Measurements from ENCODE around the gene NCR3LG1. TPM values are rescaled to one million over a fixed set of nuclear protein-coding genes. Genes with fewer than 3 reads are reported as not detected.
A peak's percentile ranks its signal among the peaks of the same experiment; 100 is the strongest.

The NCR3LG1 gene
- total RNA-seq, 1 experiment from 2014 or later, result 0.20 TPM

- no peaks in the 10 kb centered on the region for H3K27me3 ChIP-seq
- H3K4me3 ChIP-seq, result no peak overlapping the region
- no peaks in the 10 kb centered on the region for H3K36me3 ChIP-seq
- H3K9me3 ChIP-seq, result no peaks in the 10 kb centered on the region
- DNase-seq, result peak; percentile 35
These were observed 3.0 kb downstream of the NCR3LG1 start for GRCh38 chr11:17354601-17354991.

DNA sequence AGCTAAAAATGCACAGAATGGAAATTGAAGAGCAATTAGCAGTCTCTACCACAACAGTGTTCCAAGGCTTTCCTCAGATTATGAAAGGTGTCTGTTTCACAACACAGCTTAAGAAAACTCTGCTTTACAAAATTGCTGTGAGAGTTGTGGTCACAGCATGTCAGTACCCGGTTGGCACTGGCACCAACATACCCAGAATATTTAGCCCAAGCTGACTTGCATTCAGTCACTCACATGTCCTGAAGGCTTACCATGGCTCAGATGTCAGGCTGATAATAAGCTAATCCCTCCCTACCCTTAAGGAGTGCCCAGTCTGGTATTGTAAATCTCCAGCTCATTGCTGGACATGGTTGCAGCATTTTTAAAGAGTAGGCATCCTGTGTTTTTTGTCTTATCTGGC, 14.9 kb downstream of the NCR3LG1 start:
- Histone ChIP-seq H3K9me3 (no peaks in the 10 kb centered on the region), H3K4me3 (no peak overlapping the region), H3K27me3 (no peaks in the 10 kb centered on the region), H3K36me3 (no peaks in the 10 kb centered on the region)
- no peak for DNase-seq

GRCh38 chr11:17368551-17368950, 17.0 kb downstream of the NCR3LG1 start:
- Histone ChIP-seq H3K9me3 (no peaks in the 10 kb centered on the region; the same call in 1 of the 2 replicates), H3K4me3 (no peak overlapping the region), H3K36me3 (no peaks in the 10 kb centered on the region), H3K27me3 (no peaks in the 10 kb centered on the region)
- no peak for DNase-seq

GRCh38 chr11:17369094-17369493, 17.5 kb downstream of the NCR3LG1 start:
- Histone ChIP-seq H3K4me3 (no peak overlapping the region), H3K9me3 (no peaks in the 10 kb centered on the region; the same call in 1 of the 2 replicates), H3K36me3 (no peaks in the 10 kb centered on the region), H3K27me3 (no peaks in the 10 kb centered on the region)
- DNase-seq, result no peak

DNA sequence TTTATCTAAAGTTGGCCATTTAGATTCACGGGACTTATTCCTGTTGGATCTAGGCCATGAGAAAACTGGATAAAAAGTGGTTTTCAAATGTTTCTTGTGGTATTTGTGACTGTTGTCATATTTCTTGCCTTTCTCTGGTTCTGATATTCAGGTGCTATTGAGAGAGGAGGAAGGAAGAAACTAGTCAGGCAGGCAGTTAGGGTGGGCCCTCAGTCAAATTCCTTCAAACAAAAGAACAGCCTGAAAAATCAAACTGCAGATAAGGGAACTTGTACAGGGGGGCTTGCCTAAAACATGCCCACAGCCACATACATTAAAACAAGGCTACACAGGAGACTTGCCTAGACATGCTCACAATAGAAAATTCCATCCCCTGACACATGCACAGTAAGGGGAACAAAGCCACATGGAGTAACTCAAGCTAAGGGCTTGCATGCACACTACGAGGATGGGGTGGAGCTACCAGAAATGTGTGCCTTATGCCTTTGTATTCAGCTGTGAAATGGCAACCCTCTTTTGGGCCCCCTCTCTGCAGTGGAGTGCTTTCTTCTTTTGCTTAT, 18.2 kb downstream of the NCR3LG1 start:
- Histone ChIP-seq H3K36me3 (no peaks in the 10 kb centered on the region), H3K4me3 (no peak overlapping the region), H3K27me3 (no peaks in the 10 kb centered on the region), H3K9me3 (no peaks in the 10 kb centered on the region; the same call in 1 of the 2 replicates)
- DNase-seq, result no peak

DNA sequence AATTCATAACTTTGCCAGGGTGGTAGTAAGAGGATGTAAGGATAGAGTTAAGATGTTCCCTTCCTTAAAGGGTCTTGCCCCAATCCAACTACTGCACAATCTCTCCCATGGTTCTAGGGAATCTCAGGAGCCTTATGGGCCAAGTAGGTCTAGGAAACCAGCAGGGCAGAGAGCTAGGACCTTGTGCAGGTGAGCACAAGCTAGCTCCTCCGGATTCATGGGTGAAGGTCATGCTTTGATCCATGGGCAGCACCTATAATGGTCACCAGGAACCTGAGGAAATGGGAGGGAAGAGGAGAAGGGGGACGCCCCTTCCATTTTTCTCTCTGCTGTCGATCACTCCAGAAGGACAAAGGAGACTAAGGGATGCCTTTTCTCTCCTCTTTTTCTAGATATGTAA, 20.0 kb downstream of the NCR3LG1 start:
- DNase-seq, result no peak
- Histone ChIP-seq H3K9me3 (no peaks in the 10 kb centered on the region; the same call in 1 of the 2 replicates), H3K27me3 (no peaks in the 10 kb centered on the region), H3K36me3 (no peaks in the 10 kb centered on the region), H3K4me3 (no peak overlapping the region)

- Histone ChIP-seq H3K9me3 (no peaks in the 10 kb centered on the region; the same call in 1 of the 2 replicates), H3K4me3 (no peak overlapping the region), H3K36me3 (no peaks in the 10 kb centered on the region), H3K27me3 (no peaks in the 10 kb centered on the region)
- no peak for DNase-seq
These were observed 23.9 kb downstream of the NCR3LG1 start for GRCh38 chr11:17375547-17375946.

DNA sequence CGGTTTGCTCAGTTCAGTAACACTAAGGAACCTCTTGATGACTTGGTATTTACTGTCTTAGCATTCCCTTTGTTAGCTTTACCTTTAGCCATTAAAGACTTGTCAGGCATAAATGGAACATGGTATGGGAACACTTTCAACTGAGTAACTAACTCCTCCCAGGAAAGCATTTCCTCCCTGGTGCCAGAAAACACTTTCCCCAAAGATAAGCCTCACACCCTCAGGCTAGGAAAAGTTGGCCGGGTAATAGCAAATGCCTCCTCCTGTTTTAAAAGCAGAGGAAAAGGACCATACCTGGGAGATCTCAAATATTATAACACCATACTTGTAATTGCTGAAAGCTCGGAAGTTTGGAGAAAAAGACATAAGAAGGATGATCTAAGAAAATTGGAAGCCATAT, 24.9 kb downstream of the NCR3LG1 start:
- H3K4me3 ChIP-seq, result no peak overlapping the region
- no peak for DNase-seq

DNA sequence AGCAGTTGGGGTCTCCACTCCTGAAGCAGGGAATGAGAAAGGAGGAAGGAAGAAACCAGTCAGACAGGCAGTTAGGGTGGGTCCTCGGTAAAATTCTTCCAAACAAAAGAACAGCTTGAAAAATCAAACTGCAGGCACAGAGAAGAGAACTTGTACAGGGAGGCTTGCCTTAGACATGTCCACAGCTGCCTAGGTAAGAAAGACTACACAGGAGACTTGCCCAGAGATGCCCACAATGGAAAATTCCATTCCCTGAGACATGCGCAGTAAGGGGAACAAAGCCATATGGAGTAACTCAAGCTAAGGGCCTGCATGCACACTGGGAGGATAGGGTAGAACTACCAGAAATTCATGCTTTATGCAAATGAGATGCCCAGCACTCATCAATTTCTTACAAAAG, 27.1 kb downstream of the NCR3LG1 start:
- Histone ChIP-seq H3K4me3 (no peak overlapping the region), H3K36me3 (no peaks in the 10 kb centered on the region), H3K9me3 (no peaks in the 10 kb centered on the region), H3K27me3 (no peaks in the 10 kb centered on the region)
- DNase-seq, result no peak

More for the DNA sequence above, 24.9 kb downstream of the NCR3LG1 start:
- Histone ChIP-seq H3K36me3 (no peaks in the 10 kb centered on the region), H3K27me3 (no peaks in the 10 kb centered on the region), H3K9me3 (no peaks in the 10 kb centered on the region; the same call in 1 of the 2 replicates)

DNA sequence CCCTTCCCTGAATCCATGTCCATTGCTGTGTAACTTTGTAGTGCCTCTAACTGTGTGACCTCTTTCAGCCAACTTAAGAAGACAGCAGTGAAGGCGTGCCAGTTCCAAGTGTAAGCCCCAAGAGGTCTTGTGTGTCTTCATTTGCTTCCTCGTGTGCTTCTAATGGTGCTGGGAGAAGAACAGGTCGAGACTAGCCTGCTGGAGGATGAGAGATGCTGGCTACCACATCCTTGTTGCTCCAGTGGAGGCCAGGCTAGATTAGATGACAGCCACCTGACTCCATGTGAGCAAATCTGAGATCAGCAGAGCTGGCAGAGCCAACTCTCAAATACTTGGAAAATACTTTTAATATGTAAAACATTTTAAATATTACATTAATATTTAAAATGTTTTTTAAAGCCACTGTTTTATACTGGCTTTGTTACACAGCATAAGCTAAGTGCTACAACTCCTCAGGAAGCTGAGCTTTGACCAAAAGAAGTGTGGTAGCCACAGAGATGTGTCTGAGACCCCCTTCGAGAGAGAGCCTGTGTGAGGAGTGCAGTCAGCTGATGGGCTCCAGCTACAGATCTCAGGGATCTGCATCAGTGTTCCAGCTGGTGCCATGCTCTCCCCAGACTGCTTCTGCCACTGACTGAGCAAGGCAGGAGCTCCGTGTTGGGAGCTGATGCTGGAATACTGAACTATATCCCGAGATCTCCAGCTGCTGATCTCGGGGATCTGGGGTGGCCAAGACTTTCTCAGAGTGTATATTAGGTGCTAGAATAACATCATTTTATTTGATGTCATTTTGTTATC, 28.0 kb downstream of the NCR3LG1 start:
- Histone ChIP-seq H3K27me3 (no peaks in the 10 kb centered on the region), H3K9me3 (no peaks in the 10 kb centered on the region), H3K36me3 (no peaks in the 10 kb centered on the region), H3K4me3 (no peak overlapping the region)
- DNase-seq, result no peak

GRCh38 chr11:17381156-17381555, 29.6 kb downstream of the NCR3LG1 start:
- H3K4me3 ChIP-seq, result no peak overlapping the region
- H3K9me3 ChIP-seq, result no peaks in the 10 kb centered on the region
- H3K36me3 ChIP-seq, result no peaks in the 10 kb centered on the region
- no peaks in the 10 kb centered on the region for H3K27me3 ChIP-seq
- no peak for DNase-seq

DNA sequence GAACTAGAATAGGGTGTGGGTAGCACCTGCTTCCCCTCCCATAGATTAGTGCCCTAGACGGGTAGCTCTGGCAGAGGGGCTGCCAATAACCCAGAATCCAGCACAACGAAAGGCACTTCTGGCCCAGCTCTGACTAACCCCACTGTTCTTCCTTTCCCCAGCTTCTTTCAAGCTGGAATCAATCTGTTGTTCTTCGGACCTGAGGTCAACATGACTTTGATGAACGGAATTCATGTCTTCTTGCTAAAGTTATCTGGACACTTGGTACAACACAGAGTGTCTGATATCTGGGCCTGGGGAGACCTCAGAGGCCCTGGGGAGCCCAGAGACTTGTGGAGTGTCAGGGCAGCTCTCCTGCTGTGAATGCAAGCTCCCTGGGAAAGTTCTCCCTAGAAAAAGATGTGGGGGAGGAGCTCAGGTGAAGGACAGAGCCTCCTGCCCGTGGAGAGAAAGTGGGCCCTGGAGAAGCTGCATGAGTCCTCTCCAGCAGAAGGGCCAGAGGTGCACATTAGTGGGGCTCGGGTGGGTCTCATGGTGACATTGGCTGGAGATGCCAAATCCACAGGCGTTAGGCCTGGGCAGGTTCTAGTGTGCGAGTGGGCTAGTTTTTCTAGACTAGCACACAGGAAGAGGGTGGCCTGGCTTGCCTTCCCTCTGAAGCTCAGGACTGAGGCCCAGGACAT, 30.6 kb downstream of the NCR3LG1 start:
- no peak overlapping the region for H3K4me3 ChIP-seq
- H3K27me3 ChIP-seq, result no peaks in the 10 kb centered on the region
- DNase-seq, result no peak
- H3K36me3 ChIP-seq, result no peaks in the 10 kb centered on the region
- no peaks in the 10 kb centered on the region for H3K9me3 ChIP-seq

GRCh38 chr11:17383461-17383860, 31.9 kb downstream of the NCR3LG1 start:
- H3K9me3 ChIP-seq, result no peaks in the 10 kb centered on the region
- H3K36me3 ChIP-seq, result no peaks in the 10 kb centered on the region
- no peaks in the 10 kb centered on the region for H3K27me3 ChIP-seq
- no peak overlapping the region for H3K4me3 ChIP-seq
- DNase-seq, result no peak

GRCh38 chr11:17384002-17384511, 32.5 kb downstream of the NCR3LG1 start:
- no peaks in the 10 kb centered on the region for H3K9me3 ChIP-seq
- DNase-seq, result peak; percentile 45
- no peak overlapping the region for H3K4me3 ChIP-seq
- H3K36me3 ChIP-seq, result no peaks in the 10 kb centered on the region
- no peaks in the 10 kb centered on the region for H3K27me3 ChIP-seq

GRCh38 chr11:17385492-17385891, 33.9 kb downstream of the NCR3LG1 start:
- no peak for DNase-seq
- Histone ChIP-seq H3K36me3 (no peaks in the 10 kb centered on the region), H3K4me3 (no peak overlapping the region), H3K27me3 (no peaks in the 10 kb centered on the region), H3K9me3 (no peaks in the 10 kb centered on the region)

GRCh38 chr11:17385926-17386325, 34.3 kb downstream of the NCR3LG1 start:
- no peak for DNase-seq
- Histone ChIP-seq H3K9me3 (no peaks in the 10 kb centered on the region), H3K36me3 (no peaks in the 10 kb centered on the region), H3K4me3 (no peak overlapping the region), H3K27me3 (no peaks in the 10 kb centered on the region)

DNA sequence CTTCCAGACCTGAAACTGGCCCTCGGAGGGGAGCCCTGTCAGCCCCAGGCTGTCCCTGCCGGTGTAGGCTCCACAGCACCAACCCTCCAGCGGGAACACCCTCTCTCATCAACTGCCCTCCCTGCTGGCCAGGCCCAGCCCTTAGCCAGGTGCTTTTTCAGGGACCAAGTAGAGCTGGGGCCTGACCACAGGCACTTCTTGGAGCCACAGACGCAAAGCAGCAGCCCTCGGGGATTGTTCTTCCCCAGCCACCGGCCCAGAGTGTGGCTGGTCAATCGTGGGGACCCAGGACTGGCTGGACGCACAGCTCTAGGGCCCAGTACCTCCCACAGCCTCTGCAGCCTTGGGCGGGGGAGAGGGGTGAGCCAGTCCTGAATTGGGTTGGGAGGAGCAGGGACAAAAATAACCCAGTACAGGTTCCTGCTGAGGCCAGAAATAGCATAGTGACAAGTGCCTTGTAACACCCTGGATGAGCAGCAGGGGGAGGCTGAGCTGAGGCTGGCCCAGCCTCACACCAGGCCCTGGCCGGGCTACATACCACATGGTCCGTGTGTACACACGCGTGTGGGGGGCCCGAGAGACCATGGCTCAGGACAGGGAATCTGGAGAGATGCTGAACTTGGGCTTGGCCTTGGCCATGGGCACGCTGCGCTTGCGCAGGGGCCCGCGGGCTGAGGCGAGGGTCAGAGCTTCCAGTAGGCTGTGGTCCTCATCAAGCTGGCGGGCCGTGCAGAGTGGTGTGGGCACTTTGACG, 34.9 kb downstream of the NCR3LG1 start:
- no peaks in the 10 kb centered on the region for H3K9me3 ChIP-seq
- no peaks in the 10 kb centered on the region for H3K27me3 ChIP-seq
- DNase-seq, result peak; percentile 12
- no peak overlapping the region for H3K4me3 ChIP-seq
- no peaks in the 10 kb centered on the region for H3K36me3 ChIP-seq
